Upper lobe of left lung (tissue), 4 donors: ENCODE data around the gene SSR4.

ENCODE experiments used
- CTCF ChIP-seq, 6 experiments: fragments of 450-650 bp in 4 of 6; fragments of 200-600 bp in 2 of 6; sonication (generic) in 2 of 6; IDR thresholded peaks; one replicate each; pipeline ENCODE4 v1.5.1; 2016 to 2019; ENCODE audit warnings: antibody characterized with exemption in 6 of 6
- EP300 ChIP-seq, 4 donors: sonication (generic); formaldehyde crosslinking; IDR thresholded peaks; one replicate each; pipeline ENCODE4 v1.5.1; 2017; ENCODE audit warnings: antibody characterized with exemption in 4 of 4, control low read depth in 2 of 4
- POLR2A ChIP-seq, 4 donors: fragments of 450-650 bp; IDR thresholded peaks; one replicate each; pipeline ENCODE4 v1.5.1; 2016 to 2017; ENCODE audit warnings: antibody characterized with exemption in 4 of 4, mild to moderate bottlenecking in 2 of 4
- POLR2AphosphoS5 ChIP-seq, 2 donors: sonication (generic); formaldehyde crosslinking; IDR thresholded peaks; one replicate each; pipeline ENCODE4 v1.5.1; 2017; ENCODE audit warnings: antibody characterized with exemption in 2 of 2

- TF ChIP-seq POLR2AphosphoS5 (IDR thresholded peaks at IDR 0.05) (no peak), CTCF (IDR thresholded peaks at IDR 0.05) (no peak), EP300 (IDR thresholded peaks at IDR 0.05) (no peak), POLR2A (IDR thresholded peaks at IDR 0.05) (no peak)
These were observed 19.0 kb upstream of the SSR4 start for GRCh38 chrX:153775293-153776119.
